Measurements from ENCODE around the gene SP7.

The SP7 gene

GRCh38 chr12:53277981-53278380 lies 58.2 kb downstream of the SP7 start:
- no peak for DNase-seq
- no peak overlapping the region for H3K4me3 ChIP-seq (ENCODE audit: low read depth, low read length)
- no peak for TF ChIP-seq CTCF (IDR thresholded peaks at IDR 0.05; ENCODE audit: low read depth, low read length)
- no peak overlapping the region for H3K27ac ChIP-seq
- no peaks in the 10 kb centered on the region for H3K9me3 ChIP-seq (ENCODE audit: severe bottlenecking)
- no peaks in the 10 kb centered on the region for H3K27me3 ChIP-seq (ENCODE audit: insufficient read depth, low read depth, severe bottlenecking)
- H3K36me3 ChIP-seq = peaks cover 90% of the 10 kb centered on the region
